Omental fat pad (tissue), 4 donors: ENCODE data around the gene SYT7. TPM values are rescaled to one million over a fixed set of nuclear protein-coding genes. Genes with fewer than 3 reads are reported as not detected.

ENCODE experiments used
- ATAC-seq: fragments of 150-250 bp; one replicate; pipeline ENCODE4 v1.9.1; 2016; ENCODE audit warnings: mild to moderate bottlenecking, moderate library complexity; ENCODE audit not compliant: low FRiP score
- DNase-seq: peaks from one replicate; pipeline ENCODE4 v3.0.0-alpha.2; 2019; ENCODE audit warnings: low spot score
- total RNA-seq, 4 donors: library from RNA; depleted of rRNA; stranded (reverse); fragments of >200 nt; gene quantifications; one replicate each; pipeline ENCODE4 v1.1.0, GENCODE V29; 2016
- TF ChIP-seq, protein P1 (sequence below), 3 donors: fragments of 450-650 bp; IDR thresholded peaks; one replicate each; pipeline ENCODE4 v1.5.1; 2016 to 2017; ENCODE audit warnings: antibody characterized with exemption in 3 of 3, mild to moderate bottlenecking in 3 of 3, moderate library complexity in 2 of 3

SYT7 gene
- total RNA-seq, 4 donors from 2014 or later: 1.6 to 6.6 (median 4.4) TPM

DNA sequence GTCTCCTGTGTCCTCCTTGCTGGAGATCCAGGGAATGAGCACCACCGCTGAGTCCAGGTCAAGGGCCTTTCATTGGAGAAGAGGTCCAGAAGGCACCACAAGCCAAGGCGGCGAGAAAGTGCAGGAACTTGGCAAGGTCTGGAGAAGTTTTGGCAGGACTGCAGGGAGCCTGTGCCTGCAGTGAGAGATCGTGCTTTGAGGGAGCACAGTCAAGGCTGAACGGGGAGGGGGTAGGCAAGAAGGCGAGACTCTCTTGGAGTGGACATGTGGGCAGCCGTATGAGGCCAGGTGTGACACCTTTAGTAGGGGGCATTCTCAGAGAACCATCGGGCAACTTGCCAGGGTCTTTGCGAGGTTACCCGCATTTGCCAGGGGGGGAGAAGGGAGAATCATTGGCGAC lies 41.9 kb downstream of the SYT7 start:
- no peak for ATAC-seq
- no peak for DNase-seq
- TF ChIP-seq, protein P1, sequence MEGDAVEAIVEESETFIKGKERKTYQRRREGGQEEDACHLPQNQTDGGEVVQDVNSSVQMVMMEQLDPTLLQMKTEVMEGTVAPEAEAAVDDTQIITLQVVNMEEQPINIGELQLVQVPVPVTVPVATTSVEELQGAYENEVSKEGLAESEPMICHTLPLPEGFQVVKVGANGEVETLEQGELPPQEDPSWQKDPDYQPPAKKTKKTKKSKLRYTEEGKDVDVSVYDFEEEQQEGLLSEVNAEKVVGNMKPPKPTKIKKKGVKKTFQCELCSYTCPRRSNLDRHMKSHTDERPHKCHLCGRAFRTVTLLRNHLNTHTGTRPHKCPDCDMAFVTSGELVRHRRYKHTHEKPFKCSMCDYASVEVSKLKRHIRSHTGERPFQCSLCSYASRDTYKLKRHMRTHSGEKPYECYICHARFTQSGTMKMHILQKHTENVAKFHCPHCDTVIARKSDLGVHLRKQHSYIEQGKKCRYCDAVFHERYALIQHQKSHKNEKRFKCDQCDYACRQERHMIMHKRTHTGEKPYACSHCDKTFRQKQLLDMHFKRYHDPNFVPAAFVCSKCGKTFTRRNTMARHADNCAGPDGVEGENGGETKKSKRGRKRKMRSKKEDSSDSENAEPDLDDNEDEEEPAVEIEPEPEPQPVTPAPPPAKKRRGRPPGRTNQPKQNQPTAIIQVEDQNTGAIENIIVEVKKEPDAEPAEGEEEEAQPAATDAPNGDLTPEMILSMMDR (IDR thresholded peaks at IDR 0.05): no peak

DNA sequence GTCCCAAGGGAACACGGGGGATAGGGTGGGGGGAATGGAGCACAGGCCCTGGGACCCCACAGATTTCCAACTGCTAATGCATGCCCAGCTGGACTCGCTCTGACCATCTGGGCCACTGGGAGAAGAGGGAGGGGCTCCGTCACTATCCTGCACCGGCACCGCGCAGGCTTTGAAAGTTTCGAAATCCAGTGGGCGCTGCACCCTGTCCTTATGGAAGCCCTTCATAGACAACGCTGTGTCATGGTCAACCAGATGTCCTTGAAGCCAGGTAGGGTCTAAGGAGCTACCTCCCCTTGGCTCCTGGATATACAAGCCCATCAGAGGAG lies 42.3 kb downstream of the SYT7 start:
- DNase-seq: no peak
- TF ChIP-seq, protein P1 (IDR thresholded peaks at IDR 0.05): no peak
- no peak for ATAC-seq

DNA sequence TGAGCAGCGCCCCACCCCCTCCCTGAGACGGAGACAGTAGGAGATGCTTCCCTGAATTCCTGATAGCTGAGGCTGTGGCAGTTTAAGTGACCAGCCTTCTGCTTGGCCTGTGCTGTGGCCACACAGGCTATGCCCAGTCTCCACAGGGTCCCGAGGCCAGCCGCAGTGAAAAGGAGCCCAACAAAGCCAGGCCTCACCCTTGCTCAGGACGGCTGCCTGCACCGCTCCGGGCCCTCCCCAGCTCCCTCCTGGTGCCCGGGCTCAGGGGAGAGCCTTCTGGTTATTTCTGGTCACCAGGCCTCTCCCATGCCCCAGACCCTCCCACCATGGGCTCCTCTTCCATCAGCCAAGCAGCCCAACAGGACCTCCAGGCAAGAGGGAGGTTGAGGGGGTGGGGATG lies 43.5 kb downstream of the SYT7 start:
- TF ChIP-seq, protein P1 (IDR thresholded peaks at IDR 0.05): no peak
- ATAC-seq (no peak), DNase-seq (no peak)

DNA sequence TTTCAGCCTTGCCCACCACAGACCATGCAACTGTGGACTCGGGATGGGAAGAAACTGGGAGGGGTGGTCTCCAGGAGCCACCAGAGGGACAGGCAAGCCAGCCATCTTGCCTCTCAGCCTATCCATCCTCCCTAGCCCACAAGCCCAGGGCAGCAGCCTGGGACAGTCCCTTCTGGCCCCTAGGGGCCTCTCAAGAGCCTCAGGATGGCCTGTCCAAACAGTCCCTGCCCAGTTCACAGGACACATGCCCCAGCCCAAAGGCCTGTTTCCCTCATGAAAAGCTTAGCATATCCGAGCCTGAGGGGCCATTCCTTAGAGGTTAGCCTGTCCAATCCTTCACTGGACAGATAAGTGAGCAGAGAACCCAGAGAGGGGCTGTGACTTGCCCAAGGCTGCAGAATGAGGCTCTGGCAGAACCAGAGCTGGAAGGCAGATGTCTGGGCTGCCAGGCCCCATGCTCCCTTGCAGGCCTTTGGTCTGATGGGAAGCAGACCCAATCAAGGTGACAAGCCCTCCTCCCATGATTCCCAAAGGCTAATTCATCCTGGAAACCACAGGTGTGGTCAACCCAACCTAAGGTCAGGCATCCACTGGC lies 44.1 kb downstream of the SYT7 start:
- ATAC-seq: no peak
- no peak for DNase-seq
- TF ChIP-seq, protein P1 (IDR thresholded peaks at IDR 0.05): no peak

DNA sequence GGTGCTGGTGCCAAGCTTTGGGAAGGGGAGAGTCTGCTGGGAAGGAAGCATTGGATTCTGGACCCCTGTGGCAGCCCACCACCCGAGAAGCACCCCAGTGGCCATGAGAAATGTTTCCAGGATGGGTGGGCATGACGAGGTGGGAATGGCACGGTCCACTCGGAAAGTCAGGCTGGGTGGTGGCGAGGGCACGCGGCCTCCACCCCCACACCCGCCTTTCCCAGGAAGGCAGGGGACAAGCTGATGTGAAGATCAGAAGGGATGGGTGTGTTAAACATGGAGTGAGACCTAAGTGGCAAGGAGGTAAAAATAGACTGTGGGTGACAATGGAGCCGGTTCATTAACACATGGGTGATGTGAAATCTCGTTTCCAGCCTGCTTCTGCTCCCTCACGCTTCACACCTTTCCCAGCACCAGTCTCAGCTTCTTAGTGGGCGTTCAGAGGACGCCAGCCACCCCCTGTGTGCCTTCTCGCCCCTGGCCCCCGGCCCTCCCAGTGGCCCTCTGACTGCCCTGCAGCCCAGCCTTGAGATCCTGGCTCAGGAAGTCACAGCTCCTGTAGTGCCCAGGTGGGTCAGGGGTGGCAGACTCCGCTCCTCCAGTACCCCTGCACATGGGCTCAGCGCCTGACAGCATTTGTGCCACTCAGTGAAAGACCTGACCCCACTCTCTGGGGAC lies 44.7 kb downstream of the SYT7 start:
- TF ChIP-seq, protein P1 (IDR thresholded peaks at IDR 0.05): no peak
- ATAC-seq (no peak), DNase-seq (no peak)

DNA sequence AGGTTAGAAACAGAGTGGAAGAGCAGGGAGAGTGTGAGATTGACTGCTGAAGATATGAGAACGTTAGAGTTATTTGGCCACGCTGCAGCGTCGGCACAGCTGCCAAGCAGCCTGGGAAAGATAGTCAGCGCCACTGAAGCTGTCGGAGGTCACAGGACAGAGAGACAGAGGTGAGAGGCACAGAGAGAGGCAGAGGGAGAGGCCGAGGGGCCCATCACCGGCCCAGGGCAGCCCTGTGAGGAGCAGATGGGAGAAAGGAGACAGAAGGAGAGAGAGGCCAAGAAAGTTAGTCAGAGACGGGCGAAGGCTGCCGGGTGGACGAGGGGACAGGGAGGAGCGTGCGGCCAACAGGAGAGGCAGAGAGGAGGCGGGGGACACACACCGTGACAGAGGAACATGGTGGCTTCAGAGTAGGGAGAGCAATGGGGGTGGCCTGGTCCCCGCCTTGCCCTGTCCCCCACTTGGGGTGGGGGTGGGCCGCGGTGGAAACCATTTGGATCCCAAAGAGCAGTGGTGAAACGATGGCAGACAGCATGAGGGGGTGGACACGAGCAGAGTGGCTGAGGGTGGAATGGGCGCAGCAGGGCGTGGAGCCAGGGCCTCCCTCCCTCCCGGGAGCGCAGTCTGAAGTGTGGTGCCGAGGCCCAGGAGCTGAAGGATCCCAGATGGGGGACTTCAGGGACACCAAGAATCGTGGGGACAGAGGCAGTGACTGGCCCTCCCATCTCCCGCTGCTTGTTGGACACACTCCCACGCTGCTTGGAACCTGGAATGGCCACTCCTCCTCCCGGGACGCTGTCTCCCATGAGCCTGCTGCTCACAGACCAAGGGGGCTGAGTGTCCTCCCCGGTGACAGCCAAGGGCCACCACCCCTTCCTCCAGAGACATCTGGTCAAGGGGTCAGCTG lies 45.7 kb downstream of the SYT7 start:
- TF ChIP-seq, protein P1 (IDR thresholded peaks at IDR 0.05): no peak
- ATAC-seq: no peak
- DNase-seq: no peak
